Smooth muscle cell (in vitro differentiated cells): ENCODE results near the gene TCF12. TPM values are rescaled to one million over a fixed set of nuclear protein-coding genes. Genes with fewer than 3 reads are reported as not detected.

ENCODE experiments used
- DNase-seq: peaks from one replicate; lab custom pipeline; 2025; ENCODE audit not compliant: unreplicated experiment; lab: John Stamatoyannopoulos, UW
- H2AFZ ChIP-seq: fragments of 200-600 bp; sonication (generic); 2 replicates; pipeline ENCODE4 v1.6.0; 2016; ENCODE audit warnings: antibody characterized with exemption, low read depth, mild to moderate bottlenecking
- H3F3A ChIP-seq: fragments of 200-600 bp; sonication (generic); 2 replicates; pipeline ENCODE4 v1.6.0; 2017; ENCODE audit warnings: antibody characterized with exemption, low read depth
- H3K27ac ChIP-seq: fragments of 200-600 bp; sonication (generic); 2 replicates; pipeline ENCODE4 v1.5.1; 2016; ENCODE audit warnings: low read depth, mild to moderate bottlenecking
- H3K27me3 ChIP-seq: fragments of 200-600 bp; sonication (generic); 2 replicates; pipeline ENCODE4 v1.6.1; 2016; ENCODE audit warnings: low read depth, mild to moderate bottlenecking
- H3K36me3 ChIP-seq: fragments of 200-600 bp; sonication (generic); 2 replicates; pipeline ENCODE4 v1.5.1; 2016; ENCODE audit warnings: low read depth
- H3K4me1 ChIP-seq: fragments of 200-600 bp; sonication (generic); 2 replicates; pipeline ENCODE4 v1.5.1; 2016; ENCODE audit warnings: low read depth
- H3K4me2 ChIP-seq: fragments of 200-600 bp; sonication (generic); 2 replicates; pipeline ENCODE4 v1.6.0; 2016; ENCODE audit warnings: mild to moderate bottlenecking
- H3K4me3 ChIP-seq: fragments of 200-600 bp; sonication (generic); 2 replicates; pipeline ENCODE4 v1.5.1; 2016; ENCODE audit warnings: mild to moderate bottlenecking
- H3K79me2 ChIP-seq: fragments of 200-600 bp; sonication (generic); 2 replicates; pipeline ENCODE4 v1.6.0; 2016; ENCODE audit warnings: low read depth, mild to moderate bottlenecking
- H3K9ac ChIP-seq: fragments of 200-600 bp; sonication (generic); 2 replicates; pipeline ENCODE4 v1.6.0; 2016; ENCODE audit warnings: low read depth
- H3K9me3 ChIP-seq: fragments of 200-600 bp; sonication (generic); replicated peaks from 2 replicates; pipeline ENCODE4 v1.5.1; 2016; ENCODE audit warnings: low read depth
- H4K20me1 ChIP-seq: fragments of 200-600 bp; sonication (generic); 2 replicates; pipeline ENCODE4 v1.6.0; 2016; ENCODE audit warnings: low read depth
- WGBS: methylation state at CpG from one replicate; pipeline ENCODE4 v1.1.7; 2016; ENCODE audit warnings: low lambda C conversion rate; 5-methylcytosine and 5-hydroxymethylcytosine counted together
- polyA plus RNA-seq: library from polyadenylated mRNA; unstranded; fragments of >200 nt; fragmentation: Nextera tagmentation; extraction: Ambion mirVana; gene quantifications from 2 replicates; pipeline ENCODE4 v1.2.1, GENCODE V29; 2016
- total RNA-seq: library from RNA; depleted of rRNA; stranded (reverse); fragments of >200 nt; gene quantifications from 2 replicates; pipeline ENCODE4 v1.2.3, GENCODE V29; 2014
- TF ChIP-seq, protein P1 (sequence below): fragments of 200-600 bp; sonication (generic); IDR thresholded peaks from 2 replicates; pipeline ENCODE4 v1.5.1; 2017; ENCODE audit warnings: borderline replicate concordance, mild to moderate bottlenecking, antibody characterized with exemption; ENCODE audit not compliant: insufficient read depth, poor library complexity, severe bottlenecking

Gene TCF12
- total and polyA plus RNA-seq, 2 experiments from 2014 or later = 54.1 to 302 TPM

DNA sequence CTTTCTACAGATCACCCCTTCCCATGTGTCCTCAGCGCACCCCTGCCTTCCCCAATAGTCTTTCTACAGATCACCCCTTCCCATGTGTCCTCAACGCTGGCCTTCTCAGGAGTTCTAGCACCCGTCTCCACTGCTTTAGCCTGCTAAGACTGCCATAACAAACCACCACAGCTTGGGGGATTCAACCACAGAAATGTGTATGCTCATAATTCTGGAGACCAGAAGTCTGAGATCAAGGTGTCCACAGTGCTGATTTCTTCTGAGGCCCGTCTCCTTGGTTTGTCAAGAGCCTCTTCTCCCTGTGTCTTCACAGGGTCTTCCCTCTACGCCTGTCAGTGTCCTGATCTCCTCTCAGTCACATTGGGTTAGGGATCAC is 389.7 kb downstream of the TCF12 start:
- Histone ChIP-seq H3K27ac (no peak overlapping the region), H3K79me2 (no peaks in the 10 kb centered on the region), H4K20me1 (no peaks in the 10 kb centered on the region), H3K4me3 (no peak overlapping the region), H3K9me3 (no peaks in the 10 kb centered on the region), H3K9ac (no peak overlapping the region), H3K4me2 (no peak overlapping the region), H3F3A (no peaks in the 10 kb centered on the region), H3K4me1 (peaks cover 7% of the 10 kb centered on the region), H2AFZ (no peak overlapping the region), H3K36me3 (no peaks in the 10 kb centered on the region), H3K27me3 (no peaks in the 10 kb centered on the region)
- 86% methylated on average over 5 of the region's 5 CpGs for WGBS
- no peak for DNase-seq
- TF ChIP-seq, protein P1, sequence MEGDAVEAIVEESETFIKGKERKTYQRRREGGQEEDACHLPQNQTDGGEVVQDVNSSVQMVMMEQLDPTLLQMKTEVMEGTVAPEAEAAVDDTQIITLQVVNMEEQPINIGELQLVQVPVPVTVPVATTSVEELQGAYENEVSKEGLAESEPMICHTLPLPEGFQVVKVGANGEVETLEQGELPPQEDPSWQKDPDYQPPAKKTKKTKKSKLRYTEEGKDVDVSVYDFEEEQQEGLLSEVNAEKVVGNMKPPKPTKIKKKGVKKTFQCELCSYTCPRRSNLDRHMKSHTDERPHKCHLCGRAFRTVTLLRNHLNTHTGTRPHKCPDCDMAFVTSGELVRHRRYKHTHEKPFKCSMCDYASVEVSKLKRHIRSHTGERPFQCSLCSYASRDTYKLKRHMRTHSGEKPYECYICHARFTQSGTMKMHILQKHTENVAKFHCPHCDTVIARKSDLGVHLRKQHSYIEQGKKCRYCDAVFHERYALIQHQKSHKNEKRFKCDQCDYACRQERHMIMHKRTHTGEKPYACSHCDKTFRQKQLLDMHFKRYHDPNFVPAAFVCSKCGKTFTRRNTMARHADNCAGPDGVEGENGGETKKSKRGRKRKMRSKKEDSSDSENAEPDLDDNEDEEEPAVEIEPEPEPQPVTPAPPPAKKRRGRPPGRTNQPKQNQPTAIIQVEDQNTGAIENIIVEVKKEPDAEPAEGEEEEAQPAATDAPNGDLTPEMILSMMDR = no peak

GRCh38 chr15:57309856-57310760 is 391.7 kb downstream of the TCF12 start:
- Histone ChIP-seq H3K4me2 (no peak overlapping the region), H3K4me3 (no peak overlapping the region), H4K20me1 (no peaks in the 10 kb centered on the region), H3K27ac (no peak overlapping the region), H3K79me2 (no peaks in the 10 kb centered on the region), H3K9me3 (no peaks in the 10 kb centered on the region), H3K27me3 (no peaks in the 10 kb centered on the region), H3K4me1 (peaks cover 7% of the 10 kb centered on the region), H3K36me3 (no peaks in the 10 kb centered on the region), H3K9ac (no peak overlapping the region), H2AFZ (no peak overlapping the region), H3F3A (no peaks in the 10 kb centered on the region)
- TF ChIP-seq, protein P1 = no peak
- DNase-seq = no peak
- 81% methylated on average over 21 of the region's 21 CpGs for WGBS

DNA sequence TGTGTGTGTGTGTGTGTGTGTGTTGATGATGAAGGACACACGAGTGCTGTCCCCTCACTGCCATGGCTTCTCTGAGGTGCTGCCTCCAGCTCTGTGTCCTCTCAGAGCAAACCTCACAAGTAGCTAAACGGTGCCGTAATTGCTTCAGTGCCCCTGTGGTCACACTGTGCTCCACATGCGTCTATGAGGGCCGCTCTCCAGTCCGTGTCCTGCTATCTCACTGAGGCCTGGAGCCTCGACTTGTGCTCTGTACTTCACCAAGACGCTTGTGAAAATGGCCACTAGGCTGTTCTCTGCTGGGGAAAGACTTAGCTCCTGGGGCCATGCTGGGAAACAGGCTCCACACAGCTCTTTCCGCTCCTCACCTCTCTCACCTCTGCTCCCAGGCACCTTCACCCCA is 392.4 kb downstream of the TCF12 start:
- no peak for DNase-seq
- no peak overlapping the region for H3K4me3 ChIP-seq
- 89% methylated on average over 7 of the region's 9 CpGs for WGBS
- H3K27me3 ChIP-seq = no peaks in the 10 kb centered on the region
- no peaks in the 10 kb centered on the region for H3F3A ChIP-seq
- H3K4me2 ChIP-seq = no peak overlapping the region
- peaks cover 6% of the 10 kb centered on the region for H3K4me1 ChIP-seq
- no peak overlapping the region for H3K9ac ChIP-seq
- H2AFZ ChIP-seq = no peak overlapping the region
- no peaks in the 10 kb centered on the region for H4K20me1 ChIP-seq
- H3K27ac ChIP-seq = no peak overlapping the region
- no peaks in the 10 kb centered on the region for H3K9me3 ChIP-seq
- H3K36me3 ChIP-seq = no peaks in the 10 kb centered on the region
- TF ChIP-seq, protein P1 = no peak
- no peaks in the 10 kb centered on the region for H3K79me2 ChIP-seq

DNA sequence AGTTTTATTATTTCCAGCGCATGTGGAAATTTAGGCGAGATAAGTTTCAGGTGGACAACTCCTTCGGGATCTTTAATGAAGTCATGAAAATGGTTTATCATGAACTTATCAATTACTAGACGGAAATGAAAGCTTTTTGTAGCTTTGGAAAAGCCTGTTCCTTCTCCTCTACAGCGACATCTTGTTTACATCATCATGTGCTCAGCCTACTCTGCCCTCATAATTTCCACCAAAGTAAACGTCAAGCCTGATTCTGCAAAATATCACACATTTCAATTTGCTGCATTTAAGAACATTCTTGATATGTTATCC is 393.5 kb downstream of the TCF12 start:
- Histone ChIP-seq H4K20me1 (no peaks in the 10 kb centered on the region), H3F3A (no peaks in the 10 kb centered on the region), H3K79me2 (no peaks in the 10 kb centered on the region), H2AFZ (no peak overlapping the region), H3K4me1 (no peaks in the 10 kb centered on the region), H3K4me3 (no peak overlapping the region), H3K9me3 (no peaks in the 10 kb centered on the region), H3K27ac (no peak overlapping the region), H3K27me3 (no peaks in the 10 kb centered on the region), H3K9ac (no peak overlapping the region), H3K4me2 (no peak overlapping the region), H3K36me3 (no peaks in the 10 kb centered on the region)
- DNase-seq = no peak
- TF ChIP-seq, protein P1 = no peak
- 57% methylated on average over 6 of the region's 6 CpGs for WGBS
